Mesenchymal stem cell (in vitro differentiated cells and primary cell): ENCODE measurements around the gene GRM7.

Experiments
- DNase-seq: peaks from one replicate; pipeline ENCODE4 v3.0.0-alpha.2; 2013
- H2AFZ ChIP-seq: one replicate; pipeline ENCODE4 v1.6.1; 2013; ENCODE audit warnings: low read depth, mild to moderate bottlenecking, control low read depth, inconsistent platforms, low read length, moderate library complexity
- H2AK5ac ChIP-seq: 2 replicates; pipeline ENCODE4 v1.6.1; 2013; ENCODE audit warnings: low read length, moderate library complexity, mild to moderate bottlenecking, inconsistent platforms; ENCODE audit not compliant: severe bottlenecking
- H2BK120ac ChIP-seq: one replicate; pipeline ENCODE4 v1.6.1; 2013; ENCODE audit warnings: low read depth, mild to moderate bottlenecking, inconsistent platforms, low read length, moderate library complexity
- H2BK12ac ChIP-seq, 2 experiments: one replicate each; pipeline ENCODE4 v1.6.1; 2013; ENCODE audit warnings: inconsistent platforms in 2 of 2, low read length in 2 of 2, mild to moderate bottlenecking in 2 of 2, moderate library complexity in 2 of 2, control low read depth in 1 of 2
- H2BK15ac ChIP-seq: one replicate; pipeline ENCODE4 v1.6.1; 2013; ENCODE audit warnings: mild to moderate bottlenecking, low read depth, inconsistent platforms; ENCODE audit not compliant: poor library complexity, severe bottlenecking
- H2BK5ac ChIP-seq: 2 replicates; pipeline ENCODE4 v1.6.1; 2013; ENCODE audit warnings: low read depth, mild to moderate bottlenecking, low read length, control low read depth, inconsistent platforms; ENCODE audit not compliant: poor library complexity, severe bottlenecking
- H3K14ac ChIP-seq, 2 experiments: one replicate each; pipeline ENCODE4 v1.6.1; 2013; ENCODE audit warnings: inconsistent platforms in 2 of 2, low read length in 2 of 2, control low read depth in 1 of 2, mild to moderate bottlenecking in 1 of 2, moderate library complexity in 1 of 2
- H3K18ac ChIP-seq, 2 experiments: one replicate each; pipeline ENCODE4 v1.6.1; 2013; ENCODE audit warnings: inconsistent platforms in 2 of 2, low read length in 2 of 2, control low read depth in 1 of 2, low read depth in 1 of 2, mild to moderate bottlenecking in 1 of 2
- H3K23ac ChIP-seq, 2 experiments: one replicate each; pipeline ENCODE4 v1.6.1; 2013; ENCODE audit warnings: inconsistent platforms in 2 of 2, low read length in 2 of 2, mild to moderate bottlenecking in 2 of 2, moderate library complexity in 2 of 2, control low read depth in 1 of 2
- H3K27ac ChIP-seq: 2 replicates; pipeline ENCODE4 v1.5.1; 2013; ENCODE audit warnings: mild to moderate bottlenecking, moderate library complexity, low read length, control low read depth, inconsistent platforms; ENCODE audit not compliant: poor library complexity, severe bottlenecking
- H3K27me3 ChIP-seq, 2 experiments: 2 replicates each; pipeline versions ENCODE4 v1.6.1 to v1.7.0; 2013; ENCODE audit warnings: low read length in 2 of 2, mild to moderate bottlenecking in 2 of 2, moderate library complexity in 2 of 2, control low read depth in 1 of 2, inconsistent platforms in 1 of 2; ENCODE audit not compliant: control insufficient read depth in 1 of 2, insufficient read depth in 1 of 2
- H3K36me3 ChIP-seq, 2 experiments: 2 replicates each; pipeline versions ENCODE4 v1.6.1 to v1.7.0; 2013; ENCODE audit warnings: low read length in 2 of 2, control low read depth in 1 of 2, inconsistent platforms in 1 of 2, low read depth in 1 of 2, mild to moderate bottlenecking in 1 of 2; ENCODE audit not compliant: insufficient read depth in 2 of 2, control insufficient read depth in 1 of 2
- H3K4ac ChIP-seq, 2 experiments: one replicate each; pipeline ENCODE4 v1.6.1; 2013; ENCODE audit warnings: inconsistent platforms in 2 of 2, low read length in 2 of 2, mild to moderate bottlenecking in 2 of 2, moderate library complexity in 2 of 2, control low read depth in 1 of 2, low read depth in 1 of 2
- H3K4me1 ChIP-seq: 2 replicates; pipeline ENCODE4 v1.6.1; 2013; ENCODE audit warnings: low read depth, low read length, control low read depth; ENCODE audit not compliant: control insufficient read depth, insufficient read depth
- H3K4me2 ChIP-seq: 2 replicates; pipeline ENCODE4 v1.6.1; 2013; ENCODE audit warnings: low read length, mild to moderate bottlenecking, inconsistent platforms; ENCODE audit not compliant: poor library complexity, severe bottlenecking
- H3K4me3 ChIP-seq, 2 experiments: 2 replicates each; pipeline versions ENCODE4 v1.5.1 to v1.7.0; 2013; ENCODE audit warnings: low read length in 2 of 2, mild to moderate bottlenecking in 2 of 2, control low read depth in 1 of 2, low read depth in 1 of 2; ENCODE audit not compliant: insufficient read depth in 1 of 2
- H3K79me1 ChIP-seq: replicated peaks from 2 replicates; pipeline ENCODE4 v1.6.1; 2013; ENCODE audit warnings: mild to moderate bottlenecking, control low read depth, low read length, inconsistent platforms; ENCODE audit not compliant: poor library complexity, severe bottlenecking
- H3K9ac ChIP-seq: 2 replicates; pipeline ENCODE4 v1.7.0; 2013; ENCODE audit warnings: mild to moderate bottlenecking, low read length, moderate library complexity
- H3K9me3 ChIP-seq: 2 replicates; pipeline ENCODE4 v1.7.0; 2013; ENCODE audit warnings: mild to moderate bottlenecking, low read length; ENCODE audit not compliant: control insufficient read depth
- H4K8ac ChIP-seq: one replicate; pipeline ENCODE4 v1.6.1; 2013; ENCODE audit warnings: inconsistent platforms, mild to moderate bottlenecking, low read length, moderate library complexity
- H4K91ac ChIP-seq: one replicate; pipeline ENCODE4 v1.6.1; 2013; ENCODE audit warnings: mild to moderate bottlenecking, low read length, inconsistent platforms
- WGBS: methylation state at CpG from one replicate; pipeline ENCODE4 v1.1.7; 2013; ENCODE audit warnings: mixed read lengths; 5-methylcytosine and 5-hydroxymethylcytosine counted together

GRM7 gene

DNA sequence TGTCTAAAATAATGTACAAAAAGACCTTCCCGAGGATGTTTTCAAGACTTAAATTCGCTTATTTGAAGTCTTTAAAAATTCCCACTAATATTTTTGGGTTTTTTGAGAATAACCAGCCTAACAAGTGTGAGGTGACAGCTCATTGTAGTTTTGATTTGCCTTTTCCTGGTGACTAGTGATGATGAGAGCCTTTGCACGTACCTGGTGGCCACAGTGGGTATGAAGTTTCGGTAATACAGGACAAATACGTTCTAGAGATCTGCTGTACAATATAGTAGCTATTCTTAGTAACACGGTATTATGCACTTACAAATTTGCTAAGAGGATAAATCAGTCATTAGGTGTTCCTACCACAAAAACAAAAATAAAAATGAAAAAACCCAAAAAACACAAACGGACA lies 124.9 kb downstream of the GRM7 start:
- Histone ChIP-seq H3K14ac (no peak overlapping the region), H3K27me3 (no peaks in the 10 kb centered on the region), H3K9me3 (peaks cover 12% of the 10 kb centered on the region), H2BK120ac (no peak overlapping the region), H3K23ac (no peak overlapping the region), H3K27ac (no peak overlapping the region), H3K4ac (no peak overlapping the region), H3K4me3 (no peak overlapping the region), H3K36me3 (no peaks in the 10 kb centered on the region), H2BK5ac (no peak overlapping the region), H2AK5ac (no peak overlapping the region), H2BK15ac (no peak overlapping the region), H3K79me1 (no peaks in the 10 kb centered on the region), H2AFZ (no peak overlapping the region), H4K8ac (no peak overlapping the region), H4K91ac (no peak overlapping the region), H3K18ac (no peak overlapping the region), H3K4me2 (no peak overlapping the region), H3K9ac (no peak overlapping the region), H3K4me1 (no peaks in the 10 kb centered on the region), H2BK12ac (no peak overlapping the region)
- 78% methylated on average over 1 of the region's 7 CpGs for WGBS
- DNase-seq = no peak

DNA sequence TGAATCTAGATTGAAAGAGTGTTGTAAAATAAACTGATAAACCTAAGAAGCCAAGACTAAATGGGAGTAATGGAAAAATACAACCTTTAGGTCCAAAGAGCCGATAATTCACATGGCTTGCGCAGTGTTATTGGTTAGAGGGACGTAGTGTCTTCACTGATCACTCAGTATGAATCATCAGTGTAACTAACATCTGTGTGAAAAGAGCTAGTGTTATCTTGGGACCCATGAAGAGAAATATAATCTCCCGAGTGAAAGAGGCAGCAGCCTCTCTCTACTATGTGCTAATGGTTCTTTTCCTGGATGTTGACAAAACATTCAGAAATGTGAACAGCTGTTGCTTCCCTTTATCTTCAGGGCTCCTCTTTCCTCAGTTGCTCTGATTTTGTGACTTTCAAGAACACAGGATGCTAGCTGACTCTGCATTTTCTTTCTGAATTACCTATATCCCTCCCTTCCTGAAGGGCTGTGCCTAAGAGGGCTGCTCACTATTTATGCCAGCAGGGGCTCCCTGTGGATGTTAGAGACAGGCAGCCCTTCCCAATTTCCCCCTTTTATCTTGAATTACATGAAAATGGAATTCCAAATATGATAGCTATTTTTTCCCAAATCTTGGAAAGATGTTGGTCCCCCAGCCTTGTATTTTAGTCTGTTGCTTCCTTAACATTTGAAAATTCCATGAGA lies 128.8 kb downstream of the GRM7 start:
- Histone ChIP-seq H3K14ac (no peak overlapping the region), H3K27me3 (no peaks in the 10 kb centered on the region), H3K18ac (no peak overlapping the region), H2BK5ac (no peak overlapping the region), H3K4me3 (no peak overlapping the region), H4K8ac (no peak overlapping the region), H3K4me1 (no peaks in the 10 kb centered on the region), H2BK120ac (no peak overlapping the region), H2BK15ac (no peak overlapping the region), H3K27ac (no peak overlapping the region), H3K4me2 (no peak overlapping the region), H3K4ac (no peak overlapping the region), H3K36me3 (no peaks in the 10 kb centered on the region), H3K79me1 (no peaks in the 10 kb centered on the region), H3K9ac (no peak overlapping the region), H4K91ac (no peak overlapping the region), H2BK12ac (no peak overlapping the region), H3K23ac (no peak overlapping the region), H2AK5ac (no peak overlapping the region), H2AFZ (no peak overlapping the region), H3K9me3 (peaks cover 9% of the 10 kb centered on the region)
- 52% methylated on average over 4 of the region's 4 CpGs for WGBS
- DNase-seq = no peak

DNA sequence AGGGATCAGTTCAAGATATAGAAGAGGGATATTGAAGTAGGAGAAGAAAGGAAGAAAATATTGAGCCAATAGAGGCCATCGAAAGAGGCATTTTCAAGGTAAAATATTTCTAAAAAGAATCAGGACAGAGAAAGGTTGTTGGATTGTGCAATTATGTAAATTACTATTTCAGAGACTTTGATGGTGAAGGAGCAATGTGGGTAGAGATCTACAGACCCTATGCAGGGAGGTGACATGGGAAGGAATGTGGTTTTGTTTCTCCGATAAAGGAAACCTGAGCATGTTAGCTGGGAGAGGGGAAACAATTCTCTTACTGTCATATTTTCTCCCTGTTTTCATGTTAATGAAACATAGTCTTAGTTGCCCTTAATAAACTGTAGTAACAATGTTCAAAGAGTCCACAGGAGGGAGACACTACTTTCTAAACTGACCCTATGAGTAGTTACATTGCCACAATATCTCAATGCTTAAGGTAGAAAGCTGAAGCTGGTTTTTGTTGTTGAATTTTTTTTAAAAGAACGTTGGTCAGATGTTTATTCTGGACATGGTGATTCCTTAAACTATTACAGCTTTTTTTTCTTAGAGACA lies 133.3 kb downstream of the GRM7 start:
- 82% methylated on average over 1 of the region's 3 CpGs for WGBS
- H3K9me3 ChIP-seq = peaks cover 4% of the 10 kb centered on the region

DNA sequence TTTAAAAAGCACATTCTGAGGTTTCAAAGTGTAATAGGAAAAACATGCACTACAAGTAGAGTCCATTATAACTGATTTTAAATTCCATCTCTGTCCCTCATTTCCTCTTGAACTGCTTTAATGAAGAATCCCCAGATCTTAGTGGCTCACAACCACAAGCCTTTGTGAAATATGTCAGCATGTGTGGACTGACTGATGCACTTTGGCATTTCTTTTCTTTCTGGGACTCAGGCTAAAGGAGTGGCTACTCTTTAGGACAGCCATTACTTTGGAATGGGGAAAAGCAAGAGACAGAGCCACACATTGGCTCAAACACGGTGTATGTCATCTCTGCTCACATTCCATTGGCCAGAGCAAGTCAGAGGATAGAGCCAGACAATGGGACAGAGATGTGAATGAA lies 139.6 kb downstream of the GRM7 start:
- Histone ChIP-seq H2AFZ (no peak overlapping the region), H3K4me2 (no peak overlapping the region), H4K91ac (no peak overlapping the region), H3K4me3 (no peak overlapping the region), H3K4me1 (no peaks in the 10 kb centered on the region), H2AK5ac (no peak overlapping the region), H3K9me3 (peaks cover 11% of the 10 kb centered on the region), H3K4ac (no peak overlapping the region), H3K18ac (no peak overlapping the region), H2BK12ac (no peak overlapping the region), H2BK120ac (no peak overlapping the region), H3K79me1 (no peaks in the 10 kb centered on the region), H3K23ac (no peak overlapping the region), H2BK15ac (no peak overlapping the region), H3K27ac (no peak overlapping the region), H3K27me3 (no peaks in the 10 kb centered on the region), H3K14ac (no peak overlapping the region), H3K9ac (no peak overlapping the region), H3K36me3 (no peaks in the 10 kb centered on the region), H4K8ac (no peak overlapping the region), H2BK5ac (no peak overlapping the region)
- WGBS = 50% methylated on average over 1 of the region's 1 CpG
- DNase-seq = no peak

More for the DNA sequence above, 133.3 kb downstream of the GRM7 start:
- Histone ChIP-seq H3K14ac (no peak overlapping the region), H2BK15ac (no peak overlapping the region), H3K4me2 (no peak overlapping the region), H2AK5ac (no peak overlapping the region), H3K9ac (no peak overlapping the region), H3K36me3 (no peaks in the 10 kb centered on the region), H3K27ac (no peak overlapping the region), H3K79me1 (no peaks in the 10 kb centered on the region), H4K91ac (no peak overlapping the region), H2BK12ac (no peak overlapping the region), H4K8ac (no peak overlapping the region), H3K4me1 (no peaks in the 10 kb centered on the region), H2AFZ (no peak overlapping the region), H2BK120ac (no peak overlapping the region), H2BK5ac (no peak overlapping the region), H3K4ac (no peak overlapping the region), H3K4me3 (no peak overlapping the region), H3K23ac (no peak overlapping the region), H3K18ac (no peak overlapping the region), H3K27me3 (no peaks in the 10 kb centered on the region)
- peak; percentile 12 for DNase-seq
